Ovary (tissue), 10 donors: Measurements from ENCODE around the gene MMP24OS. TPM values are rescaled to one million over a fixed set of nuclear protein-coding genes. Genes with fewer than 3 reads are reported as not detected.

Experiments
- DNase-seq, 5 donors: peaks; one replicate each; pipeline ENCODE4 v3.0.0-alpha.2; 2019 to 2020
- H3K27ac ChIP-seq, 2 donors: fragments of 200-600 bp; one replicate each; pipeline versions ENCODE4 v1.5.1 to v1.8.0; 2019 to 2022
- H3K27me3 ChIP-seq: fragments of 200-600 bp; one replicate; pipeline ENCODE4 v1.8.0; 2022
- H3K36me3 ChIP-seq: fragments of 200-600 bp; sonication (generic); one replicate; pipeline ENCODE4 v1.5.1; 2019
- H3K4me1 ChIP-seq: one replicate; pipeline ENCODE4 v1.8.1; 2013; ENCODE audit warnings: mild to moderate bottlenecking, moderate library complexity; ENCODE audit not compliant: insufficient read depth
- H3K4me3 ChIP-seq: fragments of 200-600 bp; sonication (generic); one replicate; pipeline ENCODE4 v1.5.1; 2017
- H3K9me3 ChIP-seq, 2 donors: fragments of 200-600 bp in 1 of 2; sonication (generic) in 1 of 2; one replicate each; pipeline versions ENCODE4 v1.5.1 to v1.8.1; 2013 to 2019; ENCODE audit warnings: mild to moderate bottlenecking in 1 of 2, moderate library complexity in 1 of 2
- CTCF ChIP-seq, 3 donors: fragments of 450-650 bp in 2 of 3; fragments of 200-600 bp in 1 of 3; IDR thresholded peaks; one replicate each; pipeline versions ENCODE4 v1.5.1 to v1.8.0; 2016 to 2022; ENCODE audit warnings: antibody characterized with exemption in 3 of 3, mild to moderate bottlenecking in 1 of 3
- EP300 ChIP-seq: sonication (generic); formaldehyde crosslinking; IDR thresholded peaks from one replicate; pipeline ENCODE4 v1.6.1; 2017; ENCODE audit warnings: antibody characterized with exemption
- POLR2A ChIP-seq: fragments of 450-650 bp; IDR thresholded peaks from one replicate; pipeline ENCODE4 v1.6.1; 2017; ENCODE audit warnings: antibody characterized with exemption, mild to moderate bottlenecking, moderate library complexity
- WGBS, 3 donors: extraction: QIAGEN DNeasy Blood & Tissue Kit in 1 of 3; methylation state at CpG; one replicate each; pipeline versions ENCODE4 v1.1.5 to v1.1.7; 2013 to 2017; 5-methylcytosine and 5-hydroxymethylcytosine counted together
- intact Hi-C, 4 donors: fragments of 100-400 bp; cut with DNase I; formaldehyde crosslinking; loops; one replicate each; pipeline versions ENCODE4 v1.11.0 to v1.15.1; 2022 to 2023
- long read RNA-seq, 3 donors: library from polyadenylated mRNA in 2 of 3; unstranded in 2 of 3; transcript quantifications; one replicate each; pipeline ENCODE4 v2.0.0 and lab custom pipeline, GENCODE V29; 2021 to 2026
- polyA plus RNA-seq, 2 donors: library from polyadenylated mRNA; stranded (reverse); fragments of 200-250 nt in 1 of 2; fragments of 350-450 nt in 1 of 2; fragmentation: Illumina TruSeq in 1 of 2; extraction: RNeasy Lipid Tissue Mini Kit (QIAGEN cat#74804) in 1 of 2; gene quantifications; one replicate each; pipeline ENCODE4 v1.2.3, GENCODE V29; 2013 to 2014
- total RNA-seq, 7 donors: library from RNA; depleted of rRNA in 2 of 7; stranded (reverse); fragments of >200 nt in 2 of 7; fragmentation: NEBNext Ultra II Directional in 3 of 7; extraction: Animal tissue kit (Norgen Biotek cat#: 25700) in 3 of 7; gene quantifications; one replicate each; pipeline versions ENCODE4 v1.1.0 to v1.2.4, GENCODE V29; 2016 to 2023
- donor health status: DM: no; HTN: no; CAD: no; lungs with moderate emphysema.
- donor health status: DM: no; HTN: no; CAD: no.
- donor health status: Bipolar disorder and iron deficiency.
- donor health status: DM: yes; HTN: yes; CAD: no.
- donor health status: DM: no; HTN: no; CAD: no.
- donor health status: DM: yes; HTN: yes; CAD: no.

Gene MMP24OS
- 10 to 100 TPM; 22.9 to 77.7 (median 65.8) TPM for total RNA-seq
- polyA plus RNA-seq, result 10 to 100 TPM; 20.5 to 42.4 TPM
- long read RNA-seq, donor 1, partial matches to known transcripts, result 4 of 6 reads
- long read RNA-seq, donor 1, other reads (novel, unspliced or antisense), result 1 of 6 reads
- long read RNA-seq, donor 2, transcript MMP24OS-211 (1 exons, 1,542 nt), result minor isoform, 5 of 36 reads
- long read RNA-seq, donor 2, transcript MMP24OS-201 (2 exons, 867 nt), result major isoform, 20 of 36 reads
- long read RNA-seq, donor 2, transcript MMP24OS-209 (2 exons, 712 nt), result minor isoform, 10 of 36 reads
- long read RNA-seq, donor 2, partial matches to known transcripts, result 0 of 36 reads
- long read RNA-seq, donor 2, other reads (novel, unspliced or antisense), result 0 of 36 reads
- long read RNA-seq, donor 3, transcript MMP24OS-201 (2 exons, 867 nt), result major isoform, 13 of 31 reads
- long read RNA-seq, donor 3, transcript MMP24OS-209 (2 exons, 712 nt), result minor isoform, 8 of 31 reads
- long read RNA-seq, donor 3, partial matches to known transcripts, result 3 of 31 reads
- long read RNA-seq, donor 3, other reads (novel, unspliced or antisense), result 6 of 31 reads

DNA sequence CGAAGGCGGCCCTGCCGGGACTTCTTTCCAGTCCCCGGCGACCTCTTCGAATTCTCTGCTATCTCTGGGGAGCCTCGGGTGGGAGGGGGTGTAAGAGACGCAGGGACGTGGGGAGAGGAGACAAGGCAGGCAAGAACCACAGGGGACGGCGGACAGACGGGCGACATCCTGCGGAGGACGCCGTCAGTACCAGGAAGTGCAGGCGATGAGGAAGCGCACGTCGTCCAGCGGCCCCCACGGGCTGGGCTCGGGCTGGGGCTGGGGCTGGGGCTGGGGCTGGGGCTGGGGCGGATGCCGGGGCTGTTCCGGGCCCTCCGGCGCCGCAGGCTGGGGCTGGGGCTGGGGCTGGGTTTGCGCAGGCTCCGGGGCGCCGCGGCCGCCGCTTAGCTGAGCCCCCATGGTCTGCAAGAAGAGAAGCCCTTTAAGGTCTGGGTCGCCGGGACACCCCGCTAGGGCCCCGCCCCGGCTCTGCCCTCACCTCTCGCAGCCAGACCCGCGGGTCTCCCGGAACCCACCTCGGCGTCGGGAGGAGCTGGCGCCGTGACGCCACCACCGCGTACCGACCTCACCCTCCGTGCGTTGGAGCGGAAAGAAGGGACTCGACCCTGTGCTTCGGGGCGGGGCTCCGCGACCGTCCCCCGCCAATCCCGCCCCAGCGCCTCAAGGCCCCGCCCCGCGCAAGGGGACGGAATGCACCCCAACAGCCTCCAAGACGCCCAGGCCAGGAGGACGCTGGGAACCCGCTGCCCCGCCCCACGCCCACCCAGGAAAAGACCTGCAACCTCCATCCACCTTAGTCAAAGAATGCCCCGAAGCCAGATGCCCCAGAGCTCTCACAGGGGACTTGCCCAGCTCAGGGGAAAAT lies at the start of gene MMP24OS:
TSS of gene MMP24OS (minus strand) at position 592 of the 865 bp plus-strand sequence. CDS start at position 399, 193 bp downstream.
- peaks cover 10% of the 10 kb centered on the region for H3K4me1 ChIP-seq
- no peaks in the 10 kb centered on the region for H3K36me3 ChIP-seq
- no peaks in the 10 kb centered on the region for H3K27me3 ChIP-seq
- H3K27ac ChIP-seq, result peak within 1 kb of the TSS; percentile 42 to 99
- 0 to 1% (median 0%) methylated on average over 36 to 76 of the region's 76 CpGs for WGBS, 3 donors
- intact Hi-C loops, result no loop called here
- H3K4me3 ChIP-seq, result peak within 1 kb of the TSS; percentile 82
- TF ChIP-seq CTCF (IDR thresholded peaks at IDR 0.05) (peak in 1 of 3 donors; percentile 3), EP300 (no peak), POLR2A (peak; percentile 91)
- H3K9me3 ChIP-seq, result no peaks in the 10 kb centered on the region
- DNase-seq, result peak; percentile 85 to 93 (median 88)

- Histone ChIP-seq H3K9me3 (no peaks in the 10 kb centered on the region), H3K27me3 (no peaks in the 10 kb centered on the region), H3K36me3 (no peaks in the 10 kb centered on the region), H3K4me1 (peaks cover 2% of the 10 kb centered on the region), H3K27ac (no peak overlapping the region), H3K4me3 (no peak overlapping the region)
- 92 to 99% (median 93%) methylated on average over 4 of the region's 4 CpGs for WGBS, 3 donors
- intact Hi-C loops, result no loop called here
- TF ChIP-seq CTCF (IDR thresholded peaks at IDR 0.05) (no peak), EP300 (no peak), POLR2A (no peak)
- DNase-seq, result no peak
Observed at GRCh38 chr20:35327074-35327976, 49.4 kb upstream of the MMP24OS start.

- Histone ChIP-seq H3K27me3 (no peaks in the 10 kb centered on the region), H3K27ac (no peak overlapping the region), H3K4me3 (no peak overlapping the region), H3K9me3 (no peaks in the 10 kb centered on the region), H3K4me1 (peaks cover 2% of the 10 kb centered on the region), H3K36me3 (no peaks in the 10 kb centered on the region)
- 90 to 97% (median 95%) methylated on average over 3 of the region's 3 CpGs for WGBS, 3 donors
- TF ChIP-seq EP300, result no peak
- TF ChIP-seq POLR2A, result no peak
- TF ChIP-seq CTCF (IDR thresholded peaks at IDR 0.05), result no peak
- no peak for DNase-seq
- intact Hi-C loops, result no loop called here
Observed at GRCh38 chr20:35326740-35327073, 48.8 kb upstream of the MMP24OS start.
